GM12865 (cell line): ENCODE data around the gene GATA6.

Experiments
- DNase-seq: peaks from one replicate; pipeline ENCODE4 v3.0.0; 2010; ENCODE audit warnings: low read depth
- H3K4me3 ChIP-seq: 2 replicates; pipeline ENCODE4 v1.5.1; 2011; ENCODE audit warnings: mild to moderate bottlenecking, low read depth, low read length, control low read depth
- TF ChIP-seq, protein P1 (sequence below): IDR thresholded peaks from 2 replicates; pipeline ENCODE4 v1.5.1; 2011; ENCODE audit warnings: low read length, control low read depth, low read depth, inconsistent platforms; ENCODE audit not compliant: insufficient read depth; ENCODE audit errors: missing control alignments

GATA6 gene

DNA sequence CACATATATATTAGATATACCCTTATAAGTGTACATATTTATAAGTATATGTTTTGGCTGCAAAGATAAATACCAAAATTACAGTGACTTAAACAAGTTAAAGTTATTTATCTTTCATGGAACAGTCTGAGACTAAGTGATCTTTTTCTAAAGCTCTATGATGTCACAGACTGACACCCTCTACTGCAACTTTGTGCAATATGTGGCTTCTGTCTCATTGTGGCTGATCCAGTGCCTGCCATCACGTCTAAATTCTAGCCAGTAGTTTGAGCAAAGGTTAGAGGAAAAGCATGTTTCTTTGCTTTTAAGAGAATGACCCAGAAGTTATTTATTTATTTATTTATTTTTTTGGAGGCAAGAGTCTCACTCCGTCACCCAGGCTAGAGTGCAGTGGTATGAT, 13.8 kb upstream of the GATA6 start:
- no peak overlapping the region for H3K4me3 ChIP-seq
- no peak for DNase-seq
- TF ChIP-seq, protein P1, sequence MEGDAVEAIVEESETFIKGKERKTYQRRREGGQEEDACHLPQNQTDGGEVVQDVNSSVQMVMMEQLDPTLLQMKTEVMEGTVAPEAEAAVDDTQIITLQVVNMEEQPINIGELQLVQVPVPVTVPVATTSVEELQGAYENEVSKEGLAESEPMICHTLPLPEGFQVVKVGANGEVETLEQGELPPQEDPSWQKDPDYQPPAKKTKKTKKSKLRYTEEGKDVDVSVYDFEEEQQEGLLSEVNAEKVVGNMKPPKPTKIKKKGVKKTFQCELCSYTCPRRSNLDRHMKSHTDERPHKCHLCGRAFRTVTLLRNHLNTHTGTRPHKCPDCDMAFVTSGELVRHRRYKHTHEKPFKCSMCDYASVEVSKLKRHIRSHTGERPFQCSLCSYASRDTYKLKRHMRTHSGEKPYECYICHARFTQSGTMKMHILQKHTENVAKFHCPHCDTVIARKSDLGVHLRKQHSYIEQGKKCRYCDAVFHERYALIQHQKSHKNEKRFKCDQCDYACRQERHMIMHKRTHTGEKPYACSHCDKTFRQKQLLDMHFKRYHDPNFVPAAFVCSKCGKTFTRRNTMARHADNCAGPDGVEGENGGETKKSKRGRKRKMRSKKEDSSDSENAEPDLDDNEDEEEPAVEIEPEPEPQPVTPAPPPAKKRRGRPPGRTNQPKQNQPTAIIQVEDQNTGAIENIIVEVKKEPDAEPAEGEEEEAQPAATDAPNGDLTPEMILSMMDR, result no peak

DNA sequence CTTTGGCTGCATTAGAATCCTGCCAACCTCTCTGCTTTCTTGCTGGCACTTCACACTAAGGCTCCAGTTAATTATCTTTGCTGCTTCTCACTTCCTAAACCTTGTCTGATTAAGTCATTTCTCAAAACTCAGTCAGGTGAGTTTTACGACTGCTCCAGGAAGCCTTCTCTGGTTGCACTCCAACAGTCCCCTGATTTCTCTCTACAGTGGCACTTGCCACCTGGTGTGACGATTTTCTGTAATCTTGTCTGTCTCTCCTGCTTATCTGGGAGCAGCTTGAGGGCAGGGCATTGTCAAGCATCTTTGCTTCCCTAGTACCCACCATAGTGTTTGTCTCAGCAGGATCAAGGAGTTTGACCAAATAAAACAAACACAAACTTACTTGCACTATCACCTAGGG, 10.4 kb upstream of the GATA6 start:
- TF ChIP-seq, protein P1, result no peak
- DNase-seq, result no peak
- no peak overlapping the region for H3K4me3 ChIP-seq

DNA sequence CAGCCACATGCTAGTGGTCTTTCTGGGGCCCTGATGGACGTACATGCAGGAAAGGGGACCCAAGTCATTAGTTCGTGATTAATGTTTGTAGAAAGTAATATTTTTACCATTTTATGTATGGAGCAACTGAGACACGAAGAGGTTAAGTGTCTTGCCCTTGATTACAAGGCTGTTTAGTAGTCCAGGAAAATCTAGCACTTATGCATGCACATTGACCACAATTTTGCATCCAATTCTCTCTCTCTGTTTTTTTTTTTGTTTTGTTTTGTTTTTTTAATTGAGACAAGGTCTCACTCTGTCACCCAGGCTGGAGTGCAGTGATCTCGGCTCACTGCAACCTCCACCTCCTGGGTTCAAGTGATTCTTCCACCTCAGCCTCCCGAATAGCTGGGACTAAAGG, 8.3 kb upstream of the GATA6 start:
- TF ChIP-seq, protein P1, result no peak
- DNase-seq, result no peak
- no peak overlapping the region for H3K4me3 ChIP-seq

DNA sequence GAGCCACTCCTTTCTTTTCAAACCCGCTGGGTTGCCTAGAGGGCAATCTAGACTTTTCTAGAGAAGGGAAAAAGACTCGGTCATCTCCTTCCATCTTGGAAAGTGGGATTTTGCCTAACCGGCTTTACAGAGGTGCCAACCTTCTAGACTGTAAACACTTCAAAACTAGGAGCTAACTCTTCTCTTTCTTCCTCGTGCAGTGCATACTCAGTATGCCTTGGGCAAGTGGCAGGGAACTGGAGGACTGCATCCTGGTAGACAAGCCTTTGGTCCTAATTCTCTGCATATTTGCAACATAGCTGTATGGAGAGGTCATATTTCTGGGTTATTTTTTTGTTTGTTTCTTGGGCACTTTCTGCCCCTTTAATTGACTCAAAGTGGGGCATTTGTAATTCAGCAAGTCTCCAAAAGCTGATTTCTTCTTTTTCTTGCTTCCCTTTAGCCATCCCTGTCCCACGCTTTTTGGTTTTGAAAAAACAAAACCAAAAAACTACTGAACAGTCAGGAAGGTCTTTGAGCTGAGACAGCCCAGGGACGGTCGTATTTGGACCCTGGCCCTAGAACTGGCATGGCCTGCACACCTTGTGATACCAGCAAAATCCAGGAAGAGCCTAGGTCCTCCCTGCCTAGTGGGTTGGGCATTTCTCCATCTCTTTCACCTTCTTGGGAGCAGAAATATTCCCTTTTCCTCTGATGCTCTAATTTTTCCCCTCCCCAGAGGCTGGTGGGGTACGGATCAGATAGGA, 5.8 kb upstream of the GATA6 start:
- DNase-seq, result no peak
- H3K4me3 ChIP-seq, result no peak overlapping the region
- TF ChIP-seq, protein P1, result no peak

DNA sequence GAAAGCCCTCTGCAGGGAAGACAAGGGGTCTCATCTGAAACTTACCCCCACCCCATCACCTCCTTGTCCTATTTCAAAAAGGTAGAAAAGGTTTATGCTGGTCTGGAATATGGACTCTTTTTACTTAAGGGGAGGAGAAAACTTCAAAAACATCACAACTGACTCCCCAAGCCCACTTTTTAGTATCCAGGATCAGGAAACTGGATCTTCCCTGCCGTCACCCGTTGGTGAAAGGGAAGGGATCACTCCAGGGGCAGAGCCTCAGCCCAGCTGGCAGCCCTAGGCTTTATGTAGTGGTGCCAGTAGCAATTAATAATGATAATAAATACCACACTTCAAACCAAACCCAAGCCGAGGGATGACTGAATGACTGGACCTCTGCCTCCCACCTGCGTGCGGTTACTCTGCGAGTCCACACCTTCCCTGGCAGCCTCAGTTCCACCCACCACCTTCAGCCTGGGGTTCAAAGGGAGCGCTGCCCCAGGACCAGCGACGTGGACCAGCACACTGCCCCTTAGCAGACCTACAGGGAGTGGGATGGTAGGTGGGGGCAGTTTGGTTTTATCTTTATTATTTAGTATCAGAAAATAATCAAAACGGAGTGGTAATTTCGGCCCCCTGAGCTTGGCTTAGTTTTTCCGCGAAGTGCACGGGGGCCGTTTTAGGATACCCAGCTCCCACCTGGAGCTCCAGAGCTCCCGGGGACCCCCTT, 4.9 kb upstream of the GATA6 start:
- TF ChIP-seq, protein P1, result no peak
- no peak for DNase-seq
- H3K4me3 ChIP-seq, result no peak overlapping the region

DNA sequence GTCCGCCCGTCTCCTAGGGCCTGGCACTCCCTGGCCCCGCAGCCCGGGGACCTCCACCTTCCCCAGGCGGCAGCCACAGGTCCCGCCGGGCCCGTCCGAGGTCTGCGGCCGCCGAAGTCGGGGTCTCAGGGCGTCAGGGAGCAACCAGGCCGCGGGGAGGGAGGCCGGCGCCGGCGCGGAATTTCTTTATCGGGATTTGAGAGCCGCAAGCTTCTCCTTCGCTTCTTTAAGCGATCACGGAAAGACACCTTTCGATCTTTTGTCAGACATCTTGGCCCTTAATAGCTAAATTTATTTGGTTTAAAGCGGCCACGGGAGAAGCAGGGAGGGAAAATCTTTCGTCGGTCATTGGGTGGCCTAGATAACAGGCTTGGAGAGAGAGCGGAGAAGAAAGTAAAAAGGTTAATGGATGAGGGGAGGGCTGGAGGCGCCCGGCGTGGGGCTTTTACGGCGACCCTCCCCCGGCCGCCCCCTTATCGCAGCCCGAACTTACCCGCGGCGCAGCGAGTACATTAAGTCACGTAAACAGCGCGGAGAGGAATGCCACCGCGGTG, 4.3 kb upstream of the GATA6 start:
- TF ChIP-seq, protein P1, result no peak
- no peak for DNase-seq
- H3K4me3 ChIP-seq, result no peak overlapping the region

DNA sequence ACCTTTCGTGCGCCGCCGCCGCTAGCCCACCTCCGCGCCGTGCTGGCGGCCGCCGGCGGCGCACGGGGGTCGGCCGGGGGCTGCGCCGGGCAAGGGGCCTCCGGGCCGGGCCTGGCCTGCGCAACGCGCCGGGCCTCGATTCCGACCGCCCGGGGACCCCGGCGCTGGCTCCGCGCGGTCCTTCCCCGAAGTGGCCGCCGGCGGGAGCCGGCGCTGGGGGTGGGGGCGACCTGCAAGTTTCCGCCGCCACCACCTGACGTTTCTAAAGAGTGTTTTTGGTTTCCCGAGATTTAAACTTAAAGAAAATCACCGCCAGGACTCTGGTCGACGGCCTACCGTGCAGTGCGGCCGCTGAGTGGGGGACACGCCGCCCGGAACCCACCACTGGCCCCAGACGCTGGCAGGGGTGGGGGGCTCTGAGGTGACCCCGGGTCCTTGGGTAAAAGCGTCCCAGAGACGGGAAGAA, 3.8 kb upstream of the GATA6 start:
- no peak for DNase-seq
- no peak overlapping the region for H3K4me3 ChIP-seq

More for the DNA sequence above, 3.8 kb upstream of the GATA6 start:
- TF ChIP-seq, protein P1, result no peak
